GM21423 (cell line): ENCODE data around the gene SH3RF3.
"Not testable (repeated sequence)": the region's sequence is repeated elsewhere in the genome, so short reads cannot be mapped to it uniquely, and the experiment has no call there.

ENCODE experiments used
- ATAC-seq: cut with Tn5 transposase; IDR thresholded peaks from one replicate; pipeline ENCODE4 v1.9.1; 2021; ENCODE audit warnings: mild to moderate bottlenecking, moderate library complexity; ENCODE audit not compliant: unreplicated experiment

SH3RF3 gene

GRCh38 chr2:109155553-109156451, 26.8 kb downstream of the SH3RF3 start:
- ATAC-seq: no peak

GRCh38 chr2:109157563-109158105, 28.6 kb downstream of the SH3RF3 start:
- ATAC-seq: no peak

GRCh38 chr2:109158237-109158636, 29.2 kb downstream of the SH3RF3 start:
- ATAC-seq: no peak

- ATAC-seq: no peak
Measured at GRCh38 chr2:109159096-109159495, 30.1 kb downstream of the SH3RF3 start.

GRCh38 chr2:109160714-109161440, 31.9 kb downstream of the SH3RF3 start:
- ATAC-seq: no peak

- not testable (repeated sequence) for ATAC-seq
Measured at GRCh38 chr2:109162367-109162766, 33.4 kb downstream of the SH3RF3 start.

- no peak for ATAC-seq
Measured at GRCh38 chr2:109162999-109163398, 34.0 kb downstream of the SH3RF3 start.

GRCh38 chr2:109164311-109164710, 35.3 kb downstream of the SH3RF3 start:
- no peak for ATAC-seq

- ATAC-seq: no peak
Measured at GRCh38 chr2:109164739-109165221, 35.8 kb downstream of the SH3RF3 start.

- ATAC-seq: no peak
Measured at GRCh38 chr2:109166811-109167210, 37.8 kb downstream of the SH3RF3 start.

- ATAC-seq: no peak
Measured at GRCh38 chr2:109168086-109168485, 39.1 kb downstream of the SH3RF3 start.

- ATAC-seq: no peak
Measured at GRCh38 chr2:109168716-109169115, 39.7 kb downstream of the SH3RF3 start.

GRCh38 chr2:109170645-109171044, 41.6 kb downstream of the SH3RF3 start:
- no peak for ATAC-seq

GRCh38 chr2:109171444-109172334, 42.7 kb downstream of the SH3RF3 start:
- no peak for ATAC-seq

GRCh38 chr2:109172556-109173105, 43.6 kb downstream of the SH3RF3 start:
- ATAC-seq: no peak

GRCh38 chr2:109173311-109174171, 44.5 kb downstream of the SH3RF3 start:
- ATAC-seq: no peak

GRCh38 chr2:109174214-109174613, 45.2 kb downstream of the SH3RF3 start:
- ATAC-seq: no peak

GRCh38 chr2:109174626-109175349, 45.8 kb downstream of the SH3RF3 start:
- ATAC-seq: no peak

- ATAC-seq: no peak
Measured at GRCh38 chr2:109175350-109175678, 46.3 kb downstream of the SH3RF3 start.
